OCI-LY7 (cell line): Measurements from ENCODE around the gene ZNF652. TPM values are rescaled to one million over a fixed set of nuclear protein-coding genes. Genes with fewer than 3 reads are reported as not detected.

Source experiments
- BruUV-seq: library from RNA; stranded (reverse); fragments of 400-500 nt; replicated peaks from 2 replicates; lab custom pipeline; 2021; lab: Mats Ljungman, UMichigan
- CTCF ChIA-PET: fragments of 300-600 bp; sonication (Branson Sonifier 250); formaldehyde crosslinking; loops from one replicate; lab custom pipeline; 2022; ENCODE audit warnings: antibody characterized with exemption; ENCODE audit not compliant: unreplicated experiment; lab: Charles Lee
- POLR2A ChIA-PET: fragments of 300-600 bp; sonication (Branson Sonifier 250); formaldehyde crosslinking; loops from one replicate; lab custom pipeline; 2022; ENCODE audit warnings: antibody characterized with exemption; lab: Charles Lee
- DNase-seq: peaks from one replicate; pipeline ENCODE4 v3.0.0-alpha.2; 2015; ENCODE audit warnings: low spot score
- H2AFZ ChIP-seq: fragments of 200-600 bp; sonication (generic), shearing (Covaris generic); 2 replicates; pipeline ENCODE4 v1.6.1; 2014; ENCODE audit warnings: mild to moderate bottlenecking, antibody characterized with exemption, low read length, moderate library complexity
- H3K27ac ChIP-seq: fragments of 200-600 bp; sonication (generic); 2 replicates; pipeline ENCODE4 v1.5.1; 2014; ENCODE audit warnings: mixed run types, low read depth, mild to moderate bottlenecking, moderate library complexity, low read length, inconsistent platforms; ENCODE audit not compliant: poor library complexity, severe bottlenecking
- H3K36me3 ChIP-seq: fragments of 200-600 bp; sonication (generic); 2 replicates; pipeline ENCODE4 v1.6.1; 2014; ENCODE audit warnings: mild to moderate bottlenecking, antibody characterized with exemption, low read length, moderate library complexity, mixed read lengths; ENCODE audit not compliant: insufficient read depth
- H3K4me1 ChIP-seq: fragments of 200-600 bp; sonication (generic); 2 replicates; pipeline ENCODE4 v1.5.1; 2014; ENCODE audit warnings: mild to moderate bottlenecking, low read length; ENCODE audit not compliant: insufficient read depth, poor library complexity, severe bottlenecking
- H3K4me2 ChIP-seq: fragments of 200-600 bp; sonication (generic); 2 replicates; pipeline ENCODE4 v1.6.1; 2014; ENCODE audit warnings: mild to moderate bottlenecking, low read length
- H3K4me3 ChIP-seq: fragments of 200-600 bp; sonication (generic); 2 replicates; pipeline ENCODE4 v1.5.1; 2014; ENCODE audit warnings: mild to moderate bottlenecking, low read depth, low read length; ENCODE audit not compliant: poor library complexity, severe bottlenecking
- H3K79me2 ChIP-seq: fragments of 200-600 bp; sonication (generic); 2 replicates; pipeline ENCODE4 v1.6.1; 2016; ENCODE audit warnings: low read depth, mild to moderate bottlenecking, low read length, moderate library complexity, mixed read lengths; ENCODE audit not compliant: insufficient read depth
- H3K9me2 ChIP-seq: fragments of 200-600 bp; sonication (generic); 2 replicates; pipeline ENCODE4 v1.6.1; 2016; ENCODE audit warnings: mild to moderate bottlenecking, low read length, mixed read lengths; ENCODE audit not compliant: insufficient read depth
- H3K9me3 ChIP-seq: fragments of 200-600 bp; sonication (generic); 2 replicates; pipeline ENCODE4 v1.6.1; 2014; ENCODE audit warnings: mild to moderate bottlenecking, mixed run types, low read length, mixed read lengths
- H4K20me1 ChIP-seq: fragments of 200-600 bp; sonication (generic); 2 replicates; pipeline ENCODE4 v1.6.1; 2014; ENCODE audit warnings: mild to moderate bottlenecking, antibody characterized with exemption, low read length, moderate library complexity, mixed read lengths; ENCODE audit not compliant: insufficient read depth
- EZH2phosphoT487 ChIP-seq: fragments of 200-600 bp; sonication (generic); IDR thresholded peaks from 2 replicates; pipeline ENCODE4 v1.6.1; 2018; ENCODE audit warnings: low read depth, borderline replicate concordance, mild to moderate bottlenecking, mixed run types, antibody characterized with exemption, low read length, moderate library complexity, mixed read lengths
- intact Hi-C: fragments of 100-400 bp; cut with micrococcal nuclease; formaldehyde crosslinking; loops from one replicate; pipeline ENCODE4 v1.10.0; 2022; ENCODE audit not compliant: unreplicated experiment
- total RNA-seq, 2 experiments: library from RNA; depleted of rRNA in 1 of 2; stranded (reverse); fragments of >200 nt in 1 of 2; shearing (Covaris generic) in 1 of 2; gene quantifications; 2 replicates each; pipeline ENCODE4 v1.2.3, GENCODE V29; 2014 to 2022
- TF ChIP-seq, protein P1 (sequence below): fragments of 200-600 bp; sonication (generic); conservative IDR thresholded peaks from 2 replicates; pipeline ENCODE4 v1.5.1; 2014; ENCODE audit warnings: mild to moderate bottlenecking, antibody characterized with exemption, low read length, moderate library complexity, mixed read lengths

ZNF652 gene
- total RNA-seq, 2 experiments from 2014 or later, result 36.8 to 69.7 TPM

- intact Hi-C loops, result loop anchor here (1.0 kb wide), 1 partner anchor 27 kb away; the partner anchor contains the start of gene ZNF652
- H3K4me2 ChIP-seq, result peak overlapping the region; percentile 85
- H4K20me1 ChIP-seq, result no peaks in the 10 kb centered on the region
- H3K9me3 ChIP-seq, result no peaks in the 10 kb centered on the region
- peak overlapping the region; percentile 79 for H3K27ac ChIP-seq
- ChIA-PET POLR2A (interaction anchor here (0.9 to 3.2 kb wide), 9 partner anchors 15 to 199 kb away, joined by 3 to 15 read pairs (median 4); partner anchors contain the start of gene PHB1), CTCF (interaction anchor here (1.2 to 2.6 kb wide), 4 partner anchors 19 to 74 kb away, joined by 4 to 6 read pairs (median 5); partner anchors contain the start of gene PHB1)
- H3K79me2 ChIP-seq, result no peaks in the 10 kb centered on the region
- H2AFZ ChIP-seq, result peak overlapping the region; percentile 84
- TF ChIP-seq EZH2phosphoT487, result no peak
- TF ChIP-seq, protein P1, sequence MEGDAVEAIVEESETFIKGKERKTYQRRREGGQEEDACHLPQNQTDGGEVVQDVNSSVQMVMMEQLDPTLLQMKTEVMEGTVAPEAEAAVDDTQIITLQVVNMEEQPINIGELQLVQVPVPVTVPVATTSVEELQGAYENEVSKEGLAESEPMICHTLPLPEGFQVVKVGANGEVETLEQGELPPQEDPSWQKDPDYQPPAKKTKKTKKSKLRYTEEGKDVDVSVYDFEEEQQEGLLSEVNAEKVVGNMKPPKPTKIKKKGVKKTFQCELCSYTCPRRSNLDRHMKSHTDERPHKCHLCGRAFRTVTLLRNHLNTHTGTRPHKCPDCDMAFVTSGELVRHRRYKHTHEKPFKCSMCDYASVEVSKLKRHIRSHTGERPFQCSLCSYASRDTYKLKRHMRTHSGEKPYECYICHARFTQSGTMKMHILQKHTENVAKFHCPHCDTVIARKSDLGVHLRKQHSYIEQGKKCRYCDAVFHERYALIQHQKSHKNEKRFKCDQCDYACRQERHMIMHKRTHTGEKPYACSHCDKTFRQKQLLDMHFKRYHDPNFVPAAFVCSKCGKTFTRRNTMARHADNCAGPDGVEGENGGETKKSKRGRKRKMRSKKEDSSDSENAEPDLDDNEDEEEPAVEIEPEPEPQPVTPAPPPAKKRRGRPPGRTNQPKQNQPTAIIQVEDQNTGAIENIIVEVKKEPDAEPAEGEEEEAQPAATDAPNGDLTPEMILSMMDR, result no peak
- TSS peak; percentile 83 for BruUV-seq
- H3K9me2 ChIP-seq, result no peaks in the 10 kb centered on the region
- H3K36me3 ChIP-seq, result no peaks in the 10 kb centered on the region
- peak; percentile 49 for DNase-seq
- H3K4me3 ChIP-seq, result peak overlapping the region; percentile 59
- peaks cover 49% of the 10 kb centered on the region for H3K4me1 ChIP-seq
Measured at GRCh38 chr17:49388692-49389513, 26.9 kb upstream of the ZNF652 start.

DNA sequence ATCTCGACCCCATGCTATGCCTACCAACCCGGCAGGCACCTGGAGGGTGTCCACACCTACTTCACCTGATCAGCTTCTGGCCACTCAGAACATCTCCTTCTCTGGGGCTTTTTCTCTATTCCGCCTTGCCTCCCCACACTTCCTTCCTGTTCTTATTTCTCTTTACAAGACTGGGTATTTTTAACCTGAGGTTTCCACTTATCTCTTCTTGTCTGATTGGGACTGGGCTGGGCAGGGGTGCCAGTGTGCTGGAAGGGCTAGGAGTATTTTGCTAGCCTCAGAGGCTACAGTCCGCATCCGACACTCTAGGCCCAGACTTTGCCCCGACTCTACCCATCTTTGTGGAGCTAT is 26.2 kb upstream of the ZNF652 start:
- no peaks in the 10 kb centered on the region for H4K20me1 ChIP-seq
- intact Hi-C loops, result loop anchor here (1.0 kb wide), 1 partner anchor 26 kb away; the partner anchor contains the start of gene ZNF652
- H3K36me3 ChIP-seq, result no peaks in the 10 kb centered on the region
- H2AFZ ChIP-seq, result peak overlapping the region; percentile 84
- CTCF ChIA-PET, result interaction anchor here (1.2 to 2.6 kb wide), 4 partner anchors 20 to 73 kb away, joined by 4 to 6 read pairs (median 5); partner anchors contain the start of gene PHB1
- peak overlapping the region; percentile 79 for H3K27ac ChIP-seq
- no peaks in the 10 kb centered on the region for H3K9me3 ChIP-seq
- BruUV-seq, result no TSS peak
- H3K4me1 ChIP-seq, result peaks cover 43% of the 10 kb centered on the region
- H3K4me2 ChIP-seq, result peak overlapping the region; percentile 85
- H3K9me2 ChIP-seq, result no peaks in the 10 kb centered on the region
- TF ChIP-seq, protein P1, result no peak
- no peak for TF ChIP-seq EZH2phosphoT487
- H3K79me2 ChIP-seq, result no peaks in the 10 kb centered on the region
- POLR2A ChIA-PET, result interaction anchor here (1.0 to 3.2 kb wide), 7 partner anchors 15 to 198 kb away, joined by 3 to 15 read pairs (median 3); partner anchors contain the start of gene PHB1
- DNase-seq, result peak; percentile 71
- peak overlapping the region; percentile 59 for H3K4me3 ChIP-seq
